Dermis blood vessel endothelial cell (primary cell): Measurements from ENCODE around the gene HOXD10. TPM values are rescaled to one million over a fixed set of nuclear protein-coding genes. Genes with fewer than 3 reads are reported as not detected.

ENCODE experiments used
- DNase-seq: peaks from one replicate; pipeline ENCODE4 v3.0.0; 2010
- total RNA-seq: library from RNA; depleted of rRNA; stranded (reverse); fragments of >200 nt; gene quantifications from 2 replicates; pipeline ENCODE4 v1.2.3, GENCODE V29; 2014

The HOXD10 gene
- total RNA-seq, 1 donor from 2014 or later, result 7.7 TPM

DNA sequence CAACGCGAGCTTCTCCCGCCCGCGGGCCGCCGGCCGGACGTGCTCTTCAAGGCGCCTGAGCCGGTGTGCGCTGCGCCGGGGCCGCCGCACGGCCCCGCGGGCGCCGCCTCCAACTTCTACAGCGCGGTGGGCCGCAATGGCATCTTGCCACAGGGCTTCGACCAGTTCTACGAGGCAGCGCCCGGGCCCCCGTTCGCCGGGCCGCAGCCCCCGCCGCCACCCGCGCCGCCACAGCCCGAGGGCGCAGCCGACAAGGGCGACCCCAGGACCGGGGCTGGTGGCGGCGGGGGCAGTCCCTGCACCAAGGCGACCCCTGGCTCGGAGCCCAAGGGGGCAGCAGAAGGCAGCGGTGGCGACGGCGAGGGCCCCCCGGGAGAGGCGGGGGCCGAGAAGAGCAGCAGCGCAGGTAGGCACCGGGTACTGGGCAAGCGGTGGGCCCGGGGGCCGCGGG is 8.8 kb upstream of the HOXD10 start:
- peak; percentile 40 for DNase-seq

DNA sequence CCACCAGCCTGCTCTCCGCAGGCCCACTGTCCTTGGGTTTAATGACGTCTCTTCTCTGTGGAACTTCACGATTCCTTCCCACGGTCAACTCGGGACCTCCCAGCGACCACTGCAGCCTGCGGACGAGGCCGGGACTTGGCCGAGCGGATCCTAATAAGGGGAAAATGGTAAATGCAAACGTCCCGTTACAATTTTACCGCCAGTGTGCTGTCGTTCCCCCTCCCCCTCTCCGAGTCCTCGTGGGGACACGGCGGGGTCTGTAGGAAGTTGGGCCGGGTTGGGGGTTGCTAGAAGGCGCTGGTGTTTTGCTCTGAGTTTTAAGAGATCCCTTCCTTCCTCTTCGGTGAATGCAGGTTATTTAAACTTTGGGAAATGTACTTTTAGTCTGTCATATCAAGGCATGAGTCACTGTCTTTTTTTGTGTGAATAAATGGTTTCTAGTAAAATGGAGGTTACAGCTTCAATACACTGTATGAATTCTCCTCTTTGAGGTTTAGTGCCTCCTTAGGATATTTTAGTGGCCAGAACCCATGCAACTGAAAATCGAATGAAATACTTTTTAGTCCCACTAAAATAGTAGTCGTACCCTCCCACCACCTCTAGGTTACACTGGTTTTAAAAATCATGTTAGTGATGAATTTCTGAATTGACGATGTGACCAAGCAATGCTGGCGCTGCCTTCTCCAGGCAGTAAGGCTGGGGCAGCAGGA is 7.2 kb upstream of the HOXD10 start:
- DNase-seq, result no peak

DNA sequence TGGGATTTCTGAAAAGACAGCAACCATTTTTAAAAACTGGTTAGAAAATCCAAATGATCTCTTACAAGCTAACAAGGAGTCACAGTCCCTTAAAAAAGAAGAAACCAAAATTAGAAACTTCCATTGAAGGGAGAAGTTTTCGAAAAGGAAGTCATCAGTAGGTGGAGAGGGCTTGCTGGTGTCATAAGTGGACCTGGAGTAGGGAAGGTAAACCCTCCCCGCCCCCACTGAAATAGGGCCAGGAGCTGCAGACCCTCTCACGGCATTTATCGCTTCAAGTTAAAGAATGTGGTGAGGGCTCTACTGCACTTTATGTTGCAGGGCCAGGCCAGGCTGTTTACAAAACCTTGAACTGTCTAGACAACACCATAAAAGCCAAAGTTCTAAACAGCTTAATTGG is 6.6 kb upstream of the HOXD10 start:
- DNase-seq, result no peak

DNA sequence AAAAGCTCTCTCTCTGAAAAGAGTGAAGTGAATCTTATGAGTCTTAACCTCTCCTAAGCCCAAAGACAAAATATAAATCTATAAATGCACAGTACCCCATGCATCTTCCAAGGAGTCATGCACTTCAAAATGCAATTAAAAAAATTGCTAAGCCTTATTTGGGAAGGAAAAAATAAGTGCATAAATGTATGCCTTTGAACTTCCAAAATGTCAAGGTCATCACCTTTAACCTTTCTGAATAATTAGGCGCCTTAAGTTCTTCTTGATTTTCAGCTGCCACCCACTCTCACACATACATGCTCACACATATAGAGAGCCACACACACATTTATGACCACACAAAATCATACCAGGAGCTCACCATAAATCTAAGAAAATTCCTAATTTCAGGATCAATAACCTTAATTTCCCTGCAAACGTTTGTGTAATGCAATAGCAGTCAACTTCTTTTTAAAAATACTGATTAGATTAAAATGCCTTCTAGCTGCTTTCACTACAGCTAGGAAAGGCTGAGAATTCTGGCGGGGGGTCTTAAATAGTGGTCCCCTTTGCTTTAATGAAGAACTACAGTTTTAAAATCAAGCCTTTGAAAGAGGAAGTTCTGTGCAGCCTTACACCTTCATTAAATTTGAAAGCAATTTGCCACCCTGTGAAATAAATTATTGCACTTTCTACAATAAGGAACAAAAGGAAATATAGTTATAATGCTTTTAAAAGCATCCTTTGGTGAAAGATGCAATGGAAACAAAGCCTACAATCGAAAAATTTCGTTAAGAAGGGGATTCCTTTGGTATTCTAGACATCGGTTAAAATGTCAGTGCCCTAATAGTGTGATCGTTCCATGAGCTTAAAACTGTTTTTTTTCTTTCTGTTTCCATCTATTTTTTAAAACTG is 5.9 kb upstream of the HOXD10 start:
- no peak for DNase-seq

DNA sequence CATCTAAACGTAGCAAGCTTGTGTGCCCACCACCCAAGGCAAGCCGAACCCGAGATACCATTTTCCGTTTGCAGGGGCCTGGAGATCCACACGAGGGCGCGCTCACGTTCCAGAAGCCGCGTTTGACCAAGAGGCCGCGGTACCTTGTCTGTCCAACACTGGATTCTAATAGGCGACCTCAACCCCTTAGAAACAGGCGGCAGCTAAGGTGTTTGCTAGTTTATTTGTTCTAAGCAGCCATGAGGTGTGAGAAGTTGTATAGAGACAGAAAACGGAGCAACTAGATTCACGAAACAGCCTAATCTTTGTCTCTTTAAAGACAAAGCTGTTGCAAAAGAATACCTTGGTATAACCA is 5.3 kb upstream of the HOXD10 start:
- DNase-seq, result peak; percentile 88

DNA sequence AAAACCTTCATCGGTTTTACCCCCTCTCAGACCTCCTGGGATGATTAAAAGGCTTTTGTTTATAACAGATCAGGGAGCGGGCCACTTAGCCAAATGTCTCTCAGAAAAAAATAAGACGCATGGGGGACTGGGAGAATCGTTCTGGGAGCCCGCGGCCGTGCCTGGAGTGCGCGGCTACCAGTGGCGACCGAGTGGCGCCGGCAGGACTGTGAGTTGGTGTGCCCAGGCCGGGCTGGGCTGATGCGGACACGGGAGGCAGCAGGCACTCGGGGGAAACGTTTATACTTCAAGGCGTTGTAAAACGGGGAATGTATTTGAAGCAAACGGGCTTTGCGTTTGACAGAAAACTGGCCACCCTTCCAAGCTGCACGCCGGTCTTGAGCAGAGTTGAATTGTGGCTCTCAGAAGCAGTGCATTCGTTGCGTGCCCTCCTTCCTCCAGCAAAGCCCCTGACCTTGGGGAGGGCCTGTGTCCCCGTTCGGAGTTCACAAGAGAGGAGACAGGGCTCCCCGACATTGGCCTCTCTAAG is 4.7 kb upstream of the HOXD10 start:
- DNase-seq, result no peak

DNA sequence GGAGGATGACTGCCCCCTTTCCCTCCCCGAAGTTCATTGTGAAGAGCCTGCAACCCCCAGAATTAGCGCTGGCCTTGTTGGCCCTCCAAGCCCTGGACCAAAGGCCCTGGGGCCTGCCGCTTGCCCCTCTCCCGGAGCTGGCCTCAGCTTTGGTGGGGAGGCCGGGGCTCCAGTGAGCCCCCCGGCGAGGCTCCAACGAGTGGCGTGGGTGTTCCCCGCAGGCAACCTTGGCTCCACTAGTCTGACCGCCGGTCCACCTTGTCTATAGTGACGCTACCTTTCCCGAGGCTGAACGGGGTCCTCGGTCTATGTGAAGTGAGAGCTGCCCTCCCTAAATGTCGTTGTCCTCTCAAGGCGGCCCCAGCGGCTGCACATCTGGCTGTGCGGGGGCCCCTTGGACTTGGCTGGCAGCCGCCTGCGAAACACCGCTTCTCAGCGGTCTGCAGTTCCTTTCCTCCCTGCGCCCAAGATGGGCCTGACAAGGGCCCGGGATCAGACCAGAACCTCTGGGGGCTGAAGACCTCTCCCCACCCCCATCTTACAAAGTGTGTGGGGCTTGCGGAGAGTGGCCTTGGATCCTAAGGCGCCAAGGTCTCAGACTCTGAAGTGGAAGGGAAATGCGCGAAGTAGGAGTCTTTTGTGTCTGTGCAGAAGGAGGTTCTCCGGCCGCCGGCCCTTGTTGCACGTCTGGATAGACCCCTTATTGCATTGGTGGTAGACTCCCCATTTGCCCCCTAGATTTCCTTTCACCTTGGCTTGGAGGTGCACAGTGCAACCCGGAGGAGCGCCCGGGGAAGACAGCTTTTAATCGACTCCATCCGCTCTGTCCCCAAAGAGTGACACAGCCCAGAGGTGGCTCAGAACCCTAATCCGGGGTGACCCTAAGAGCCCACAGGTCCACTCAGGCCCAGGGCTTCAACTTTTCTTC is 3.9 kb upstream of the HOXD10 start:
- no peak for DNase-seq

DNA sequence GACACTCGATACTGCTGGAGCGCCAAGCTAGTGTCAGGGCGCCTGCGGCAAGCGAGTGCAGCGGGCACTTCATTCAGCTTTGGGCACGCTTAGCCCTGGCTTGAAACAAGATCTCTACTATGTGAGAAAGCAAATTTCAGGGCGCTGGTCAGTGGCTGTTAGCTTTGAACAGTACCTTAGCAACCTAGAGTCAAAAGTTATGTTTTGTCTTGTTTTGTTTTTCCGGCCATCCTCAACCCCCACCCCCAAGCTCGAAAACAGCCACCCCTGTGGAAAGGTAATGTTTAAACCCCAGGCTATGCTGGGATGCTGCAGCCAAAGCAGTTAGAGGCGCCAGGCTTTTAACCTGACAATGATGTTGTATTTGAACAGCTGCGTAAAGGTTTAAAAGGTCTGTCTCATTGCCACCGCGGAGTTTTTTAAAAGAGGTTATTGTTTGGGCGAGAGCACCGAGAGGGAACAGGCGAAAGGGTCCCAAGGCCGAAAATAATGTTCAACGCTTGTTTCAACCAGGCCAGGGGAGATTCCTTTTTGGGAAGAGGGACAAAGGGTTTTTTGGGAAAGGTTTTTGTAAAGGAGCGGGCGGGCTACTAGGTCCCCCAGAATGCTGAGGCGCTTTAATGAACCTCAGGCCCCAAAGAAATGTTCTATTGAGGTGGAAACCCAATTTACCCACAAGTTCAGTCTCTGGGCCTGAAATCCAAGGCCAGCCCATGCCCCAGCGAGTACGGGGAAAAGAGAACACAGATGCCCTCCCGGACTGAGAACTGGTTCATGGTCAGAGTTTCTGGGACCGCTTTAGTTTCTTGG is 2.3 kb upstream of the HOXD10 start:
- DNase-seq, result no peak

DNA sequence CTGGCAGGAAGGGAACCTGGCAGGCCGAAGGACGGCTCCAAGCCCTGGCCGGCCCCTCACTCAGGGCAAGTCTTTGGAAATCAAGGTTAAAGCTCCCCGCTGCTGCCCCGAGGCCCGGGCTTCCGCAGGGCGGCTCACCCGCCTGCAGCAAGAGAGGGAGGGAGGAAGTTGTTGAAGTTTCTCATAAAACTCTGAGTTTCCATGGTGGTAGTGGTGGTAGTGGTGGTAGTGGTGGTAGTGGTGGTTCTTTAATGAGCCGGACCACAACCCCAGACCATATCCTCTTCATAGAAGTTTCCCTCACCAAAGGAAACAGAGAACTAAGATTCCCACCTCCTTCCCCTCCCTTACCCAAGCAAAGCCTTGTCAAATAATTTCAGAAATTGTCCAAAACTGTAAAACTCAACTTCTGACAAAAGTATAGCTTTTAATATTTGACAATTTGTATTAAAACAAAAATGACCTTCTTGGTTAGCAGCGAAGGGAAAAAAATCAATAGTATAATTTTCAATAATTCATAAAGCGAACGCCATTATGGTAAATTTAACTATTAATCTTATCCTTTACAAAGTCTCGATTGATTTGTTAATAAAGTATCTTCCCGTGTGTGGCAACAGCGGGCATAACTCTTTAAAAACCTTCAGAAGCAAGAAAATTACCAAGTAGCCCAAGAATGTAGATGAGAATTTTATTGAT is 1.5 kb upstream of the HOXD10 start:
- DNase-seq, result no peak

DNA sequence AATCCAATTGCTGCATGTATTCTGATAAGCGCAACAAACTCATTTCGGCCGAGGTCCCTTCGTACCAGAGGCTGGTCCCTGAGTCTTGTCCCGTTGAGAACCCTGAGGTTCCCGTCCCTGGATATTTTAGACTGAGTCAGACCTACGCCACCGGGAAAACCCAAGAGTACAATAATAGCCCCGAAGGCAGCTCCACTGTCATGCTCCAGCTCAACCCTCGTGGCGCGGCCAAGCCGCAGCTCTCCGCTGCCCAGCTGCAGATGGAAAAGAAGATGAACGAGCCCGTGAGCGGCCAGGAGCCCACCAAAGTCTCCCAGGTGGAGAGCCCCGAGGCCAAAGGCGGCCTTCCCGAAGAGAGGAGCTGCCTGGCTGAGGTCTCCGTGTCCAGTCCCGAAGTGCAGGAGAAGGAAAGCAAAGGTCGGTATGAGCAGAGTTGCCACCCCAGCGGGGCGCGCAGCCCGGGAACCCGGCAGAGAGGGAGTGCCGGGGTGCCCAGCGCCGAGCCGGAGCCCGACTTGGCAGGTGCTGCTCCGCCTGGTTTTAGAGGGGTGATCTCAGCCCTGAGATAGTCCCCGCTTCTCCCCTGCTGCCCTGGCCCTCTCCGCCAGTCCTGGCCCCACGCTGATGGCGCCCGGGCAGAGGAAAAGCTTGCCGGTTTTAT is 714 bp downstream of the HOXD10 start:
- peak; percentile 64 for DNase-seq

DNA sequence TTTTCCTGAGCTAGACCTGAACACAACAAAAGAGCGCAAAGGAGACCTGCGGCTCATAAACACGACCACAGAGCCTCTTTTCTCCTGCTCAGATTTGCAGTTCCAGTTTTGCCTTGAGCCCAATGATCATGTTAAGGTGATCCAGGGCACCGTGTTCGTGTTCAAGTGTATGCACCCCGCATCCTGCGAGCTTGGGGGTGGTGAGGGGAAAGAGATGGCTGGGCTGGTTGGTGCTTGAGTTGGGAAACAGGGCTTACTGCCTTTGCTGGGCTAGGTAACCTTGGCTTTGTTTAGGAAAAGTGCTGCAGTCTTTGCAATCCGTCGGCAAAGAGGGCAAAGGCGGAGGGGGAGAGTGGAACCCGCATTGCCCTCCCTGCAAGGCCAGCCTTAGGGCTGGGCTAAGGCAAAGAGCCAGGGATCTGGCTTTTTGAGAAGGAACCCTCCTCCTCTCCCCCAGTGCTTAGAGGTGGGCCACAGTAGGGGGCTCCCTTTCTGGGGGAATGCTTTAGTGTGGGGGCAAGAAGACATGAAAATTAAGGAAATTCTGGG is 1.3 kb downstream of the HOXD10 start:
- DNase-seq, result peak; percentile 42

DNA sequence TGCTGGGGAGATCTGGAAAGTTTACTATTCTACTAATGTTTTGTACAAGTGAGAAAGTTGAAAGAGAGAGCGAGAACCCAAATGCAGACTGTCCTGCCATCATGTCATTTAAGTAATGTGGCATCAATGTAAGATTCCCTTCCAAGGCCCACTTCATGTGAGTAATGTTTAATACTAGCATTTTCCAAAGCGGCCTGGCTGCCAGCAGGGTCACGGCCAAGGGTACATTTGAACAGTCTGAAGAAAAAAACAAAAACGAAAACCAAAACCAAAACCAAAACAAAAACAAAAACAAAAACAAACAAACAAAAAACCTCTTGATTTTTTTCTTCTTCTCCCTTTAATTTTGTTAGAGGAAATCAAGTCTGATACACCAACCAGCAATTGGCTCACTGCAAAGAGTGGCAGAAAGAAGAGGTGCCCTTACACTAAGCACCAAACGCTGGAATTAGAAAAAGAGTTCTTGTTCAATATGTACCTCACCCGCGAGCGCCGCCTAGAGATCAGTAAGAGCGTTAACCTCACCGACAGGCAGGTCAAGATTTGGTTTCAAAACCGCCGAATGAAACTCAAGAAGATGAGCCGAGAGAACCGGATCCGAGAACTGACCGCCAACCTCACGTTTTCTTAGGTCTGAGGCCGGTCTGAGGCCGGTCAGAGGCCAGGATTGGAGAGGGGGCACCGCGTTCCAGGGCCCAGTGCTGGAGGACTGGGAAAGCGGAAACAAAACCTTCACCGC is 2.2 kb downstream of the HOXD10 start:
- peak; percentile 92 for DNase-seq

DNA sequence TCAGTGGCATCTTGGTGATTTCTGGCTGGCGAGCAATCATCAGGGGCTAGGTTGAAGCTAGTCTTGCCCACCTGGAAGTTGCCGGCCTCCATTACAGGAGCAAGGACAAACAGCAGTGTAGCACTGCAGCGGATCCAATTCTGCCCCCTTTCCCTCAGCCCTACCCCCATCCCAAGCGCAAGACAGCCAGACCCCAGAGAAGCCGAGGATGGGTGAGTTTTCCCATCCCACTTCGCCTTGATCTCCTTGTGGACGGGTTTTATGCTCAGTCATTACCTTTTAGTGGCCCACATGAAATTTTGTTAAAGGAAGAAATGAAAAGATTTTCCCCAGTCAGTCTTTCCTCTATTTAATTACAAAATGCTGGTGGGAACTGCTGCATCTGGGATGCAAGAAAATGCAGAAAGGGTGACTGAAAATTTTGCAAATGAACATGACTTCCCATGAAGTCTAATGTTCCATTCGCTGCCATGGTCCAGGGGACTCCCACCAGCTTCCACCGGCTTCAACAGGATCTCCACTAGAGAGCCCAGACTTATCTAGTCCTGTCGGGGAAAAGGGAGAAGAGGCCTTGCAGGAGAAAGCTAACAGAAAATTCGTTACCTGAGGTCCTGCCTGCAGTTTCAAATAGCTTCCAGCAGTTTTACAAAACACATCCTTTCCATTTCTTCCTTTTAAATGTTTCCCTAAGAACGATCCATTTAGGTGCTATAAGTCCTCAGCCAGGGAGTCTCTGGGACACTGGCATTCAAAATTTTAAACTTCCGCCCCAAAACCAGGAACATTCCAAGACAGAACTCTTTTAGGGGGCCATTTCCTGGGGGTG is 4.0 kb downstream of the HOXD10 start:
- peak; percentile 63 for DNase-seq

DNA sequence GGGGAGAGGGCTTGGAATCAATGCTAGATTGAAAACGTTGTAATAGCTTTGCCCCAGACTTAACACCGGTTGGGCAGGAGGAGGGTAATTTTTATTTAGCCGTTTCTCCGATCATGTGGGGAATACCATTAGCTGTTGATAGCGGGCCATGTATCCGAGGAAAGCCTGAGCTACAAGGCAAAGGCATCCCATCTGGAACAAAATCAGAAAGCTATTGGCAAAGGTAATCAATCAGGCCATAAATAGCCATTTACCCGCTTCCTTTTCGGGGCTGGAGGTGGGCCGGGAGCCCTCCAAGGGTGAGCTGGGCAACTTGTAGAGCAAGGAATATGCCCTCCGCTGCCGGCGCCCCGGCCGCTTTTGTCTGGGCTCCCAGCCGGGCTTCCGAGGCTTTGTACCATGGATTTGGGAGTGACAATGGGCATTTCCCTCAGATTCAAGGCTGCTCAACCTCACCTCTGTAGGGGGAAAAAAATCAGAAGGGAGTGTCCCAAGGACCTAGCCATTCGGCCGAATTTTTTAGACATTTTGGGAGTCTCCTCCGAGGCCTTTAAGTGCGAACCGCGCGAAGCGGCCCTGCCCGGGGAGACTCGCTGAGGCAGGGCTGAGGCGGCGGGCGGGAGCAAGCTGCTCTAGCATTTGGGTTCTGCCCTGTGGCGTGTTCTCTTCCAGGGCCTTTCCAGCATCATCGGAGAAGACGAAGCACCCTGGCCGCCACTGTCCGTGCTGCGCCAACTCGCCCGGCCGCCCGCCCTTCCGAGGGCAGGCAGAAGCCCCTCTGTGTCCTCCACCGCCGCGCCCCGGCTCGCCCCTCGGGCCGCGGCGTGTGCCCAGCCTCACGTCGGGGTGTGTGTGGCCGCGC is 4.8 kb downstream of the HOXD10 start:
- DNase-seq, result peak; percentile 61

DNA sequence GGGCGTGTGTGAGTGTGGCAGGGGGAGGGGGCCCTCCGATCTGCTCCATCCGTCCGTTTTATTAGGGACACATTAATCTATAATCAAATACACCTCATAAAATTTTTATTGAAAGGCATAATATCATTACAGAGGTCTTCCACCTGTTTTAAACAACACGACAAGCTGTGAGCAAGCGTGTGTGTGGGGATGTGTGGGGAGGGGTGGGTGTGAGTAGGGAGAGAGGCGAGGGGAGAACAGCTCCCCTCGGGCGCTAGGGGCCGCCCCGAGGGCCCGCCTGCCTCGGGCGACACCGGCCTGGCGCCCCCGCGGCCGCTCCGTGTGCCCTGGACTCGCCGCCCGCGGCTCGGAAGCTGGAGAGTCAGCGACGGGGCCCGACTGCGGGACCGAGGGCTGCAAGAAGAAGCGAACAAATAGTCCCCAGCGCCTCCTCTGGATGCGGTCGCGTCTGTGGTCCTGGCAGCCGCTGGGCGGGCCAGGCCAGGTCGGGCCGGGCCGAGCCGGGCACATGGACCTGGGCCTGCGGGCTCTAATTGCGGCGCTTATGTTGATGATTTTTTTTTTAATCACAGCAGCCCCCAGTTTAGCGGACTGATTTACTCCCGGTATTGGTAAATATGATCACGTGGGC is 5.6 kb downstream of the HOXD10 start:
- DNase-seq, result no peak

DNA sequence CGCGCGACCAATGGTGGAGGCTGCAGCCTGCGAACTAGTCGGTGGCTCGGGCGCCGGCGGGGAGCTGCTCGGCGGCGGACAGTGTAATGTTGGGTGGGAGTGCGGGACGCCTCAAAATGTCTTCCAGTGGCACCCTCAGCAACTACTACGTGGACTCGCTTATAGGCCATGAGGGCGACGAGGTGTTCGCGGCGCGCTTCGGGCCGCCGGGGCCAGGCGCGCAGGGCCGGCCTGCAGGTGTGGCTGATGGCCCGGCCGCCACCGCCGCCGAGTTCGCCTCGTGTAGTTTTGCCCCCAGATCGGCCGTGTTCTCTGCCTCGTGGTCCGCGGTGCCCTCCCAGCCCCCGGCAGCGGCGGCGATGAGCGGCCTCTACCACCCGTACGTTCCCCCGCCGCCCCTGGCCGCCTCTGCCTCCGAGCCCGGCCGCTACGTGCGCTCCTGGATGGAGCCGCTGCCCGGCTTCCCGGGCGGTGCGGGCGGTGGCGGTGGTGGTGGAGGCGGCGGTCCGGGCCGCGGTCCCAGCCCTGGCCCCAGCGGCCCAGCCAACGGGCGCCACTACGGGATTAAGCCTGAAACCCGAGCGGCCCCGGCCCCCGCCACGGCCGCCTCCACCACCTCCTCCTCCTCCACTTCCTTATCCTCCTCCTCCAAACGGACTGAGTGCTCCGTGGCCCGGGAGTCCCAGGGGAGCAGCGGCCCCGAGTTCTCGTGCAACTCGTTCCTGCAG is 6.3 kb downstream of the HOXD10 start, which contains the start of gene HOXD9:
HOXD9 (plus strand) TSS at position 37 of the 728 bp plus-strand sequence; CDS start at position 87, 50 bp downstream.
- DNase-seq, result peak; percentile 93
